GM21515 (cell line): Measurements from ENCODE around the gene PRKAR1B.

Experiments
- ATAC-seq: cut with Tn5 transposase; IDR thresholded peaks from one replicate; pipeline ENCODE4 v1.9.1; 2021; ENCODE audit not compliant: unreplicated experiment

PRKAR1B gene

DNA sequence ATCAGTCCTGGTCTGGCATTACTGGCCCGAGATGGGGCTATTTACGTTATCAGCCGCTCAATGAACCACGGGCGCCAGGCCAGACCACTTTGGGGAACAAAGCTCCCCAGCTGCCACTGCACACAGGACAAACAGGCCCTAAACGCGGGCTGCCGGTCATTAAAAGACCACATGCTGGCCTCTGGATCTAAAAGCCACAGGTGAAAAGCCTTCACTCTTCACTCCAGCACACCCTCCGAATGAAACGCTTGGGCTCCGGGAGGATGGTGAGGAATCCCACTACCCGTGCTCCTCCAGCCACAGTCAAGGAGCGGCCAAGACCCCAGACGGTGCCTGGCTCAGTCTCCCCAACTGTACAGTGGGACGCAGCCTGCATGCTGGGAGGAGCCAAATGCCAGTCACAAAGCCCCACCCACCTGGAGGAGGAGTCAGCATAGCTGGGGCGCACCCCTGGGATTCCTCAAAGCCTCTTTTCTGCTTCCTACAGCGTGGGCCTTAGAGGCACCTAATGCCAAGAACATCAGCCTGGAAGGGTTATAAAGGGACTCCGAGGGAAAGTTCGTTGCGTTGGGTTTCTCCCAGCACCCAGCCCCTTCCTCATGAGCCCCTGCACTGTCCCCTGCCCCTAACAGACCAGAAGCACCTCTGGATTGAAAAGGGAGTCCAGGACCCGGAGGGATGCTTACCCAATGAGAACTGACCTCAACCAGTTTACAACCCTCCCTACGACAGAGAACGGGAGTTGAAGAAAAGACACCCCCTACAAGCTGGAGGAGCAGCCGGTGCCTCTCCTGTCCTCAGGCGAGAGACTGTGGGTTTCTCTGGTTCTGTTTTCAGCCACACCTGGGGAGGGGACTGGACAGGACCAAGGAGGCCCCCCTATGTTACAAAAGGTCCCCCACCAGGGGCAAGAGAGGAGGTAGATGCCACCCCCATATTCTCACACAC, 212.2 kb downstream of the PRKAR1B start:
- no peak for ATAC-seq

- ATAC-seq: no peak
These were observed 212.8 kb downstream of the PRKAR1B start for GRCh38 chr7:514242-514641.

DNA sequence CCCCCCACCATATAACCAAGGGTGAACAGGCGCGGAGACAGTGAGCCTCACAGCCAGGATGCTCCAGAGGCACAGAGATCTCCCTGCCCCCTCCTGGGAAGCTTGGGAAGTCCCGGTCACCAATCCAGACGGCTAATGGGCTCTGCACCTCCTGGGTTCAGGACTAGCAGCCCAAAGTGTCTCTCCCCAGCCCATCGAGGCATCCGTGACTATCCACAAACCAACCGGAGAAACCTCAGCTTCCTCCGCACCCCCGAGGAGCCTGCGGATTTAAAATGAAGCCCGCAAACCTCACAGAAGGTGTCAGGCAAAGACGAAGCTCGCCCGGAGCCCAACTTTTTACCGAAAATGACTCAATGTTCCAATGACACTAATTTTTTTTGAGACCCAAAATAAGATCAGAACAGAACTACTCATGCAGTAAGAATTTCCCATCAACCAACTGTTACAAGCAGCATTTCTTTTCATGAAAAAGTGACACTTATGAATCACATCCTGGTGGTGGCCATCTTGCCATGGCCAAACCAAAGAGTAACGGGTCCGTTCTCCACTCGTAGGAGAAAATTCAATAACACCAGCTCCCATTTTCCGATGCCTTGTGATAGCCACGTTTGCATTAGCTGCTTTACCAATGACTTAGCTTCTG, 213.4 kb downstream of the PRKAR1B start:
- no peak for ATAC-seq

GRCh38 chr7:512541-513311, 214.4 kb downstream of the PRKAR1B start:
- no peak for ATAC-seq

- ATAC-seq: no peak
These were observed 215.0 kb downstream of the PRKAR1B start for GRCh38 chr7:512146-512510.

DNA sequence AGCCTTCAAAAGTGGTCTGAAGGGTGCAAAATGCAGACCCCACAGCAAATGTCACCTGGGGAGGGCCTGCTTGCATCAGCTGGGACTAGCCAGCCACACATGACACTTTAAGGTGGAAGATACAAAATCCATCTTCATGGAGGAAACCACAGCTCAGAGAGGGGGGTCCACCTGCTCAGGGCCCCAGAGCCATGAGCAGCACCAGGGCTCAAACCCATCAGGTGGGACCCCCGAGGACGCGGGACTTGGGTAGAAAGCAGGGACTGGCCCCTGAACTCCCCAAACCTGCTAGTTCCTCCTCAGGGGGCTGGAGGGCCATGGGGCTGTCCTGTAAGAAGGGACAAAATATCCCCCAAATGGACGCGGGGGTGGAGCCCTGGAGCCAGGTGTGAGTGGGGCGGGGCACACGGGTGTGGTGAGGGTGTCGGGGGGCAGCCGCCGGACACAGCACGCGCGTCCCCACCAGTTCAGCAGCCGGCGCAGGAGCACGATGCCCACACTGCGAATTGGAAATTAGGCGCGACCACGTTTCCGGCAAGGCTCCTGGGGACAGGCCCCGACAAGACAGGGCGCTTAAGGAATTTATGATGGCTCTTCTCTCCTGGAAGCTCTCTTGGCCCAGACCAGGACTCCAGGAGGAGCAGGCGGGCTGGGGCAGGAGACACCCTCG, 215.5 kb downstream of the PRKAR1B start:
- ATAC-seq: no peak

DNA sequence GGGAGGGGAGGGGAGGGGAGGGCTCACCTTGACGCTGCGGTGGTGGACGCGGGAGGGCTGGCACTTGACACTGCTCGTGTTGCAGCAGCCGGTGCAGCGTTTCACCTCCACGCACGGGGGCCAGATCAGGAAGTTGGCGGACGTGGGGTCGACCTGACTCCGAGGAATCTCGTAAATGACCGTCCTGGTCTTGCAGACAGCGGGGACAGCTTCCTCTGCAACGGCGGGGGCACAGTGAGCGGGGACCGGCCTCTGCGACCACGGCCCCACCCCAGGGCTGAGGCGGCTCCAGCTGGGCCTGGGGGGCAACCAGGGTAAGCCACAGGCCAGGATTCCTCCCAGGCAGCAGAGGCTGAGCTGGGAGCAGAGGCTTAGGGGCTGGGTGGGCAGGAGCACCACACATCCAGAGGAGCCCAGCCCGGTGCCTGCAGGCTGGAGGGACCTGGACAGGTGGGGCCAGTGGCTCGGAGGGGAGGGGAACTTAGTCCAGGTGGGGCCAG, 216.2 kb downstream of the PRKAR1B start:
- ATAC-seq: no peak

GRCh38 chr7:510131-510481, 217.0 kb downstream of the PRKAR1B start:
- ATAC-seq: no peak

DNA sequence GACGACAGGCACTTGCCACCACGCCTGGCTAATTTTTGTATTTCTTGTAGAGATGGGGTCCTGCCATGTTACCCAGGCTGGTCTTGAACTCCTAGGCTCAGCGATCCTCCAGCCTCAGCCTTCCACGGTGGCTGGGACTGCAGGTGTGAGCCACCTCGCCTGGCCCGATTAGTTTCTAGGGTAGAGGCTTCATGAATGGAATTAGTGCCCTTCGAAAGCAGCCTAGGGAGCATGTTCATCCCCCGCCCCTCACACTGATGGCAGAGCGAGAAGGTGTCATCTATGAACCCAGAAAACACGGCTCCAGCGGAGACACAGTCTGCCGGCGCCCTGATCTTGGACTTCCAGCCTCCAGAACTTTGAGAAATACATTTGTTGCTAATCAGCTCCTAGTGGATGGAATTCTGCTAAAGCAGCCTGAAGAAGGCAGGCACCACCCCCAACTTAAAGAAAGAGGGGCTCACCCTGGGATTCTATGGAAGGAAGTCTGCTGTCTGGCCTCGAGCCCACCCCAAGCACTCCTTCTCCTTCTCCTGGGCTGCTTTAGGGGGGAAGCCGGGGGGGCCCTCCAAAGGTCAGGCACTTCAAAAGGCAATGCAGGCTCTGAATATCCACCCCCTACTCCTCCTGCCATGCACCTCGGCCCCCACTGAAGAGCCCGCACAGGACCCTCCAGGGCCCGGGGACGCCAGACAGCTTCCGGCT, 217.5 kb downstream of the PRKAR1B start:
- ATAC-seq: no peak

DNA sequence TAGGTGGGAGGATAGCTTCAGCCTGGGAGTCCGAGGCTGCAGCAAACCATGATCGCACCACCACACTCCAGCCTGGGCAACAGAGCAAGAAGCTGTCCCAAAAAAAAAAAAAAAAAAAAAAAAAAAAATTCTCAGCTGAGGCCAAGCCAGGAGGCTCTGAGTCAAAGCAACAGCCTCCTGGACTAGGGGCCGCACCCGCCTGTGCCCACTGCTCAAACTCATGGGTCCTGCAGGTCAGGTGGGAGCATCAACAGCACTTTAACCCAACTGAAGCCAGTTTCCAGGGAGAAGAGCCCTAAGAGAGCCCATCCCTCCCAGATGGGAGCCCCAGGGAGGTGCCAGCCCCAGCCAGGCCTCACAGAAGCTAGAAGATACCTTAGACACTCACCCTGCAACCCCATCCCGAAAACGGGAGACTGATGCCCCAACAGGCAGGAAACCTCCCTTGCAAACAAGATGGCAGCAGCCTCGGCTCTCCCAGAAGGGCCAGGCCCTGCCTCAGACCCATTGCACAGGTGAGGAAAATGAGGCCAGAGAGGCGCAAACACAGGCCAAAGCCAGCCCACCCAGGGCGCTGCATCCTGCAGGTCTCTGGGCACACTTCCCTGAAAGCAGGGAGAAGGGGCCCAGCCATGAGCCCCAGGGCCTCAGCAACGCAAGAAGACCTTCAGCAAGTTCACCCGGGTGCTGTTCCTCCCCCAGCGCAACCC, 218.5 kb downstream of the PRKAR1B start:
- ATAC-seq: no peak

- ATAC-seq: no peak
These were observed 219.3 kb downstream of the PRKAR1B start for GRCh38 chr7:507623-508300.

GRCh38 chr7:506921-507622, 220.0 kb downstream of the PRKAR1B start:
- ATAC-seq: no peak

DNA sequence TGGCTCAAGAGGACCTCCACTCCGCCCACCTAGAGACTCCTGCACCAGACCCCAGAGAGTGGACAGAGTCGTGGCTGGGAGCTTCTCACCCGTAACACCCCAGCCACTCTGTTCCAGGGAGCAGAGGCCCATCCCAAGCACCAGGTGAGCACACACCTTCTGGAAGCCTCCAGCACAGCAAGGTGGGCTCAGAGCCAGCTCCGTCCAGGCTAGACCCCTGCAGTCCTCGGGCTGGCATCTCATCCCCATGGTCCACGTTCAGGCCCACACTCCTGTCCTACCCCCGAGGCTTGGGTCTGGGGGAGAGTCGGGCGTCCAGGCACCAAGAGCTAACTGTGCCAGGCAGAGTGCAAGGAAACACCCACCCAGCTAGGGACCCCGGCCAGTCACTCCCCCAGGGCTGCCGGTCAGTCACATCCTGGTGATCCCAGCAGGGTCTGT, 220.7 kb downstream of the PRKAR1B start:
- no peak for ATAC-seq

DNA sequence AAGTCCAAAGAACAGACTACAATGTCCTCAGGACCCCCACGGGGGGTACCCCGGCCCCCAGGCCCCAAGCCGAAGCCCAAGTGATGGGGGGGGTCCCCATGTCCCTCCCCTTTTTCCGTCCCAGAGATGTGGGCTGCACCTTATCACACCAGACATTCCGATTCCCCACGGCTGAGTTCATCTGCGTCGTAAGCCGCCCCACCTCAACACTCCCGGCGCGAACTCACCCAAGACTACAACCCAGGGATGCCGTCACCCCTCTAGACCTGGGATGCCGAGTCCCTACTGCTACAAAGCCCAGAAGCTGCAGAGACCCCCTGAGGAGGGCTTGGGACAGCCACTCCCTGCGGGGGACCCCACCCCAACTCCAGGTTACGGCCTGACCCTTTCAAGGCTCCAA, 221.9 kb downstream of the PRKAR1B start:
- ATAC-seq: no peak

DNA sequence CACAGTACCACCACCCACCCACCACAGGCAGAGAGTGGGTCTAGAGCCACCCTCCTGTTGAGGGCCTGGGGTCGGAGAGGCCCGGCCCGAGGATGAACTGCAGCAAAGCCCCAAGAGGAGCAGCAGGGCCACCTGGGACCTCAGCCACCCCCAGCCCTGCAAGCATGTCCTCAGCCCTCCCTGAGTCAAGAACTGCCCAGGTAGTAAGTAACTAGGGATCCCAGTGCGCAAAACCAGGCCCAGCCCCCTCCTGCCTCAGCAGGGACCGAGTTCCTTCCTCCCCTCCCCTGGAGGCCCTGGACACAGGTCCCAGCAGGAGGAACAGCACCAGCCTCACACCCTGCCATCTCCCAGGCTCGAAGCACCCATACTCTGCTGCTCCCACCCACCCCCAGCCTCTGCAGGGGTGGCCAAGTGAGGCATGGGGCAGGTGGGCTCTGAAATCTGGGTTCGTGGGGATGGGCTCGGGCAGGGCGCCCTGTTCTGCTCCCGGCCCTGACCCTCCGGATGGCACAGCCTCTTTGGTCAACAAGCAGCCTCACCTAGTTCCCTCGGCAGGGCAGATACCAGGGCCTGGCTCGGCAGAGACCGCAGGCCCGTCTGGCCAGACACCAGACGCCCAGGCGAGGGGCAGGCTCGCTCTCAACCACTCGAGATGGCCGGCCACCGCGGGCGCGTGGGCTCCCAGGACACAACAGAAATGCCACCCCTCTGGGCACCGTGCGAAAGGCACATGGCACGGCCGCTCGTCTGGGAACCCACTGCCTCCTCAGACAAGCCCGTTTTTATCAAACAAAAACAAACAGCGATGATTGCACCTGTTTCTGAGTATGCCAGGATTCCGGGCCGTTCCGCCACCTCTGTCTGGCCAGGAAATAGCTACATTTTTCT, 222.6 kb downstream of the PRKAR1B start:
- ATAC-seq: no peak

GRCh38 chr7:503575-504111, 223.4 kb downstream of the PRKAR1B start:
- no peak for ATAC-seq

GRCh38 chr7:502296-502695, 224.8 kb downstream of the PRKAR1B start:
- ATAC-seq: no peak
